Measurements from ENCODE around the gene C1GALT1. TPM values are rescaled to one million over a fixed set of nuclear protein-coding genes. Genes with fewer than 3 reads are reported as not detected.

The C1GALT1 gene
- total RNA-seq, 1 donor from 2014 or later, result 44.2 TPM

GRCh38 chr7:7226407-7226806, 44.1 kb downstream of the C1GALT1 start:
- Mint-ChIP-seq H3K36me3 (ENCODE audit: low read depth) (peaks cover 47% of the 10 kb centered on the region), H3K9me3 (peaks cover 4% of the 10 kb centered on the region), H3K4me3 (no peak overlapping the region), H3K4me1 (peaks cover 9% of the 10 kb centered on the region), H3K27me3 (no peaks in the 10 kb centered on the region), H3K27ac (no peak overlapping the region)
- intact Hi-C loops (cut with micrococcal nuclease), result no loop called here
- ATAC-seq (ENCODE audit: low read depth), result no peak
- POLR2A ChIA-PET, result no interaction called here
- CTCF ChIA-PET, result no interaction called here
- TF ChIP-seq CTCF (IDR thresholded peaks at IDR 0.05), result no peak
- DNase-seq, result no peak

- H3K4me1 Mint-ChIP-seq, result peaks cover 6% of the 10 kb centered on the region
- H3K9me3 Mint-ChIP-seq, result peaks cover 6% of the 10 kb centered on the region
- no peak for DNase-seq
- no peak overlapping the region for H3K4me3 Mint-ChIP-seq
- CTCF ChIA-PET, result no interaction called here
- TF ChIP-seq CTCF (IDR thresholded peaks at IDR 0.05), result no peak
- peaks cover 49% of the 10 kb centered on the region for H3K36me3 Mint-ChIP-seq (ENCODE audit: low read depth)
- intact Hi-C loops (cut with micrococcal nuclease), result no loop called here
- POLR2A ChIA-PET, result interaction anchor here (1.9 kb wide), 1 partner anchor 47 kb away, joined by 5 read pairs; the partner anchor contains the start of gene C1GALT1
- no peak overlapping the region for H3K27ac Mint-ChIP-seq
- no peaks in the 10 kb centered on the region for H3K27me3 Mint-ChIP-seq
- no peak for ATAC-seq (ENCODE audit: low read depth)
Observed at GRCh38 chr7:7228472-7228871, 46.1 kb downstream of the C1GALT1 start.

- POLR2A ChIA-PET, result interaction anchor here (1.9 kb wide), 1 partner anchor 47 kb away, joined by 5 read pairs; the partner anchor contains the start of gene C1GALT1
- Mint-ChIP-seq H3K27ac (no peak overlapping the region), H3K4me1 (peaks cover 6% of the 10 kb centered on the region), H3K4me3 (no peak overlapping the region), H3K27me3 (no peaks in the 10 kb centered on the region), H3K36me3 (ENCODE audit: low read depth) (peaks cover 49% of the 10 kb centered on the region), H3K9me3 (peaks cover 6% of the 10 kb centered on the region)
- CTCF ChIA-PET, result no interaction called here
- intact Hi-C loops (cut with micrococcal nuclease), result no loop called here
- ATAC-seq (ENCODE audit: low read depth) (no peak), DNase-seq (no peak)
- no peak for TF ChIP-seq CTCF (IDR thresholded peaks at IDR 0.05)
Observed at GRCh38 chr7:7228967-7229366, 46.6 kb downstream of the C1GALT1 start.

- no peak overlapping the region for H3K27ac Mint-ChIP-seq
Observed at GRCh38 chr7:7231000-7231399, 48.7 kb downstream of the C1GALT1 start.

GRCh38 chr7:7231865-7232264, 49.5 kb downstream of the C1GALT1 start:
- Mint-ChIP-seq H3K36me3 (ENCODE audit: low read depth) (peaks cover 59% of the 10 kb centered on the region), H3K4me3 (no peak overlapping the region)
- POLR2A ChIA-PET, result no interaction called here

More at GRCh38 chr7:7231000-7231399, 48.7 kb downstream of the C1GALT1 start:
- DNase-seq (no peak), ATAC-seq (ENCODE audit: low read depth) (no peak)
- Mint-ChIP-seq H3K9me3 (peaks cover 6% of the 10 kb centered on the region), H3K4me3 (no peak overlapping the region), H3K27me3 (no peaks in the 10 kb centered on the region), H3K4me1 (peaks cover 6% of the 10 kb centered on the region), H3K36me3 (ENCODE audit: low read depth) (peaks cover 57% of the 10 kb centered on the region)
- CTCF ChIA-PET, result no interaction called here
- POLR2A ChIA-PET, result no interaction called here
- intact Hi-C loops (cut with micrococcal nuclease), result no loop called here
- no peak for TF ChIP-seq CTCF (IDR thresholded peaks at IDR 0.05)

More at GRCh38 chr7:7231865-7232264, 49.5 kb downstream of the C1GALT1 start:
- Mint-ChIP-seq H3K4me1 (peaks cover 6% of the 10 kb centered on the region), H3K9me3 (peaks cover 6% of the 10 kb centered on the region), H3K27ac (no peak overlapping the region), H3K27me3 (no peaks in the 10 kb centered on the region)
- no peak for TF ChIP-seq CTCF (IDR thresholded peaks at IDR 0.05)
- intact Hi-C loops (cut with micrococcal nuclease), result no loop called here
- CTCF ChIA-PET, result no interaction called here
- ATAC-seq (ENCODE audit: low read depth) (no peak), DNase-seq (no peak)
